NCI-H1417 (cell line): Measurements from ENCODE around the gene SNRNP25.
"Not testable (repeated sequence)": the region's sequence is repeated elsewhere in the genome, so short reads cannot be mapped to it uniquely, and the experiment has no call there.

Experiments used
- DNase-seq, 3 experiments: peaks; one replicate each; lab custom pipeline; 2025; lab: John Stamatoyannopoulos, UW

The SNRNP25 gene

DNA sequence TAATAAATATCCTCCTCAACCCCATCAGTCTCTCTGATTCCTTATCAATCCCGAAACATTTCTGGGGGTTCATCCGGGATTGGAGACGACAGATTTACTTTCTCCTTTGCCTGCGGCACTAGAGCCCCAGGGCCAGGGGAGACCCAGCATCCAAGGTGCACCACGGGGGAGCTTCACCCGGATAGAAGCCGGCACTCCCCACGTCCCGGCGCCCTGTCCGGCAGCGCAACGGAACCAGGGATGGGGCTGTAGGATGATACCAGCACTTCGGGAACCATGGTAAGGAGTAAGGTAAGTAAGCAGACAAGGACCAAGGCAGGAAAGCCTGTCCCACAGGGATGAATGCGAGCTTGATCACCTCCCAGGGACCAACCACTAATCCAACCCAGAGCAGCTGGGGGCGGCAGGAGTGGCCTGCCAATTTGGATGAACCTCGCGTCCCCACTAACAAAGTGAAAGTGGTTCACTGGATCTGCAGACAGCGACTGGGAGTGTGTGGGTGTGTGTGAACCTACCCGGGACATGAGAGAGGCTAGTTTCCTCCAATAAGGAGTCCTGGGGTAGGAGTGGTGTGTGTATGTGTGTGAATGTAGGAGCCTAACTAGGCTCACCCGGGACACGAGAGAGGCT lies 12.1 kb upstream of the SNRNP25 start:
- no peak for DNase-seq

DNA sequence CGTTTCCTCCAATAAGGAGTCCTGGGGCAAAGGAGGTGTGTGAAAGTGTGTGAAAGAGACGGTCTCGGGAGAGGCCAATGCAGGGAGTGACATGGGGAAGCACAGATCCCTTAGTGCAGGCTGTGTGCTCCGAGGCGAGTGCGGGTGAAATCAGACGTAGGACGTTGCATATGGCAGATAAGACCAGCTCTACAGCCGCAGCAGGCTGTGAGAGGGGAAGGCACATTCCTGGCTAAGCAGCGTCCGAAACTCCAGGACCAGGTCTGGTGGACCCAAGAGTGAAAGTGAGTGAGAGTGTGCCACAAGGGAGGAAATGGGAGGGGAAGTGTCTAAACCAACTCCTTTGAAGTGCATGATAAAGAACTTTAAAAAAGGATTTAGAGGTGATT lies 11.6 kb upstream of the SNRNP25 start:
- DNase-seq = no peak

- DNase-seq = no peak
Observed at GRCh38 chr16:42691-43090, 10.9 kb upstream of the SNRNP25 start.

- DNase-seq = no peak
Observed at GRCh38 chr16:43294-43693, 10.3 kb upstream of the SNRNP25 start.

DNA sequence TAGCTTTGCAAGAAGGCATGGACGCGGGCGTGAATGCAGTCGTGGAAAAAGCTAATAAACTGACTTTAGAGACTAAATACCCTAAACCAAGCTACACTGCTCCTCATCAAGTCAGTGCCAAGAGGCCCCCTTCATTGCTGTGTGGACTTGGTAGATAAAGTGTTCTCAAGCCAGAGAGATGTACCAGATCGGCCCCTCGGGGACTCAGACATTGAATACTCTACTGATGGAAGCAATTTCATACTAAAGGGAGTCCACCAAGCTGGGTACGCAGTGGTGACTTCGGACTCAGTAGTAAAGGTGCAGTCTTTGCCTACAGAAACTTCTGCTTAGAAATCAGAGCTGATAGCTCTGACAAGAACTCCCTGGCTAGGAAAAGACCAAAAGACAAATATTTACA lies 9.0 kb upstream of the SNRNP25 start:
- DNase-seq = no peak

GRCh38 chr16:45454-45853 lies 8.2 kb upstream of the SNRNP25 start:
- DNase-seq = peak in 1 of 3 experiments; percentile 59

DNA sequence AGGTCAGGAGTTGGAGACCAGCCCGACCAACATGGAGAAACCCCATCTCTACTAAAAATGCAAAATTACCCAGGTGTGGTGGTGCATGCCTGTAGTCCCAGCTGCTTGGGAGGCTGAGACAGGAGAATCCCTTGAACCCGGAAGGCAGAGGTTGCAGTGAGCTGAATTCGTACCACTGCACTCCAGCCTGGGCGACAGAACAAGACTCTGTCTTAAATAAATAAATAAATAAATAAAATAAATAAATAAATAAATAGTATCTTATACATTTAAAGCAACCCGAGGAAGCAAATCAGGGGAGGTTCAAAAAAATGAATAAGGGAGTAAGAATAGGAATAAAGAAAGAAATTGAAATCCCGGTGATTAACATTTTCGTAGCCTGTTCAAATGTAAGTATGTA lies 7.1 kb upstream of the SNRNP25 start:
- DNase-seq = not testable (repeated sequence)

GRCh38 chr16:47234-47633 lies 6.4 kb upstream of the SNRNP25 start:
- no peak for DNase-seq

- peak in 1 of 3 experiments; percentile 6 for DNase-seq
Observed at GRCh38 chr16:50769-51591, 2.6 kb upstream of the SNRNP25 start.

- no peak for DNase-seq
Observed at GRCh38 chr16:54237-54581, 581 bp downstream of the SNRNP25 start.

DNA sequence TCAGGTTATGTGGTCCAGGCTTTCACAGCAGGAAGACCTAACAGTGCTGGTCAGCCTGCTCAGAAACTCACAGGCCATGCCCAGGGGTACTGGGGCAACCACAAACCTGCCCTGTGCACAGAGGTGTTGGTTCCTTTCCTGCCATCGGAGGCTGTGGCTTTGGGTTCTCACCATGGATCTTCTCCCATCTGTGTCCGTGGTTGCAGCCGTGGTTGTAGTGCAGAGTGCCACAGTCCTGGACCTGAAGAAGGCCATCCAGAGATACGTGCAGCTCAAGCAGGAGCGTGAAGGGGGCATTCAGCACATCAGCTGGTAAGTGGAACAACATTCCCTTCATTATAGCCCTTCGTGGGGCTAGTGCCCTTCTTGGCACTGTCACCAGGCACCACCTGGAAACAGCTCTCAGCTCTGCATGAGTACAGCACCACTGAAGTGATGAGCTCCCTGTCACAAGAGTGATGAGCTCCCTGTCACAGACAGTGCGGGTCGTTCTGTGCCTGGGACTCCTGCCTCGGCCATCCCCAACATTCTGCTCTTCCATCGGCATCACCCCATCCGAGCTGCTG lies 2.0 kb downstream of the SNRNP25 start:
- DNase-seq = no peak

- DNase-seq = no peak
Observed at GRCh38 chr16:56231-56927, 2.8 kb downstream of the SNRNP25 start.

DNA sequence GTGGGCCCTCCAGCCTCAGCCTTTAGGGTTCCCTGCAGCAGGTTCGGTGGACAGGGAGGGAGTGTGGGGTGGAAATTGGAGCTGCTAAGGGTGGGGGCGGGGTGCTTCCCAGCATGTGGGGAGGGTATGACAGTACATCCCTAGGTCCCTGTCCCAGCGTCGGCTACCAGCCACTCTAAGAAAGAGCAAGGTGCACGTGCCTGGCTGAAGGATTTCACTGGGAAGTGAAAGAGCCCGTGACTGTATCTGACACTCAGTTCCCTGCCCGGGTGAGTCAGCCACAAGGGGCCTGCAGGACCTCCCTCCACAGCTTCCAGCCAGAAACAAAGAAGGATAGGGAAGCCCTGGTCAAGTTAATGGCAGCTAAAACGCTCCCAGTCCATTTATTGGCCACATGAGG lies 4.1 kb downstream of the SNRNP25 start:
- no peak for DNase-seq

DNA sequence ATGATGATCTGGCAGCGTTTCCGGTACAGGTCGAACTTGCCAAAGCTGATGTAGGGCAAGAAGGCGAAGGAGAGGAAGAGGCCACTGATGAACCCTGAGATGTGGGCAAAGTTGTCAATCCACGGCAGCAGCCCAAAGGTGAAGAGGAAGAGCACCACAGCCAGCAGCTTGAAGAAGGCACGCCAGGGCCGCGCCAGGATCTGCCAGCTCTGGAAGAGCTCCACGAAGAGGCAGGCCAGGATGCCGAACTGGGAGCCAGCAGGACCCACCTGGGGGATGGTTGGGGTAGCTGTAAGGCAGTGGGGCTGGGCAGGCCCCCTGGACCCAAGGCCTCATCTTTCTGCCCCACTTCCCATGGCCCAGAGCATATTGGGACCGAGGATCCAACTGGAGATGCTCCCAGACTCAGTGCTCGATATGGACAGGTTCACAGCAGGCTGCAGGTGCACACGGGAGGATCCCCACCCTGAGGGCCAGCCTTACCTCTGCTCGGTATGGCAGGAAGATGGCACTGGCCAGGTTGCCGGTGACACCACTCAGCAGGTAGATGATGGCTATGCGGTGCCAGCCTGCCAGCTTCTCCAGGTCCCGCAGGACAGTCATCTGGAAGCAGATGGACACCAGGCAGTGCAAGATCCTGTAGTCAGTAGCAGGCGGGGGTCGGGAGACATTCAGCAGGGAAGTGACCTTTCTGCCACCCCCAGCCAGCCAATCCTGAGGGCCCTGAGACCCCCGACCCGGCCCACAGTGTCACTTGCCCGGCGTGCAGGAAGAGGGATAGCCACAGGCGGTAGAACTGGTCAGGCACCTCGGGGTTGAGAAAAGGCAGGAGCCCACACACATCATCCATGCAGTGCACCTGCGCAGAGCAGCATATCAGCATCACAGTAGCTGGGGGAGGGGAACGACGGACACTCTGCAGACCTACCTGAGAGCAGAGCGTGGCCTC lies 5.1 kb downstream of the SNRNP25 start:
- DNase-seq = no peak

- no peak for DNase-seq
Observed at GRCh38 chr16:59440-60059, 5.9 kb downstream of the SNRNP25 start.

GRCh38 chr16:60166-60565 lies 6.5 kb downstream of the SNRNP25 start:
- no peak for DNase-seq

DNA sequence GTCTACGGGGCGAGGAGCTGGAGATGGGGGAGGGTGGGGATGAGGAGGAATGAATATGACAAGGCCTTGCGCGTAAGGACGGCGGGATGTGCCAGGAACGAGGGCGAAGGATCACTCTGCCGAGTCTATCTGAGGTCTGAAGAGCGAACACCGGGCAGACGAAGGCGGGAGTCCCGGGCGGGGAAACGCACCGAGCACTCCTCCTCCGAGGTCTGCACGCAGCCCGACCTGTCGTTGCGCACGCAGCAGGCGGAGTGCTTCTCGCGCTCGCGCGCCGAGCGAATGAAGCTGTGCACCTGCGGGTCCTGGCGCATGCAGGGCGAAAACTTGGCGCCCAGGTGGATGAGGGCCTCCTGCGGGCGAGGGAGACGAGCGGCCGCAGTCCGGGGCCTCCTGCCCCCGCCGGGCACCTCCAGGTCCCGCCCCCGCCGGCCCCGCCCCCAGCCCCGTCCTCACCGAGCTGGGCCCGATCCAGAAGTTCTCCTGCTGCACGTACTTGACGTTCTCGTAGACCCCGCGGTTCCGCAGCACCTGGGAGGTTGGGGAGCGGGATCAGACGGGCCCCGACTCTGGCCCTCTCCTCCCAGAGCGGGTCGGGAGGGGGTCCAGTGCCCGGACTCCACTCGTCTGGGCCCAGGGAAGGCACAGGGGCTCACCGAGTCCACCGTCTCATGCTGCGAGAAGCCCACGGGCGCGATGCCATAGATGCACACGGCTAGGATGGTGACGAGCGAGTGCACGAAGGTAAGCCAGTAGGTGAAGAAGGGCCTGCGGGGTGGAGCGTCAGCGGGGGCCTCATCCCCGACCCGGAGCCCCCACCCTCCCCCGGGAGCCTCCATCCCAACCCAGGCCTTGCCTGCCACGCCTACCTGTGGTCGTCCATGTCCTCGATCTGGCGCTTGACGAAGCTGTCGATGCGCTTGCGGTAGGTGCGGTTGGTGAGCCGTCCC lies 7.6 kb downstream of the SNRNP25 start:
- DNase-seq = no peak

DNA sequence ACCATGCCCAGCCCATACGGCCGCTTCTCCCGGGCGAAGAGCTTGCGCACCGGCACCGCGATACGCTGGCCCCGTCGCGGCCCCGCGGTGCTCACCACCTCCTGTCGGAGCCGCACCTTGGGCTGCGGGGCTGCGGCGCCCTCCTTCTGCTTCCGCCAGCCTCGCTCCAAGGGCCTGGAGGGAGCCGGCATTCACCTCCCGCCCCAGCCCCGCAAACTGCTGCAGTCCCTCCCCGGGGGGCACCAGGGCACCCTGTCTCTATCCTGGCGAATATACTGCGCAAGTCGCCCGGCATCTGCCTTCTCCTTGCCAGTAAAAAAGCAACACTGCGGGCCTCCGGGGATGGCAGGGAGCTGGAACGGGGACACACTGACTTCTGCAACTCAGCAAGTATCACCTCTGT lies 8.3 kb downstream of the SNRNP25 start:
- no peak for DNase-seq

DNA sequence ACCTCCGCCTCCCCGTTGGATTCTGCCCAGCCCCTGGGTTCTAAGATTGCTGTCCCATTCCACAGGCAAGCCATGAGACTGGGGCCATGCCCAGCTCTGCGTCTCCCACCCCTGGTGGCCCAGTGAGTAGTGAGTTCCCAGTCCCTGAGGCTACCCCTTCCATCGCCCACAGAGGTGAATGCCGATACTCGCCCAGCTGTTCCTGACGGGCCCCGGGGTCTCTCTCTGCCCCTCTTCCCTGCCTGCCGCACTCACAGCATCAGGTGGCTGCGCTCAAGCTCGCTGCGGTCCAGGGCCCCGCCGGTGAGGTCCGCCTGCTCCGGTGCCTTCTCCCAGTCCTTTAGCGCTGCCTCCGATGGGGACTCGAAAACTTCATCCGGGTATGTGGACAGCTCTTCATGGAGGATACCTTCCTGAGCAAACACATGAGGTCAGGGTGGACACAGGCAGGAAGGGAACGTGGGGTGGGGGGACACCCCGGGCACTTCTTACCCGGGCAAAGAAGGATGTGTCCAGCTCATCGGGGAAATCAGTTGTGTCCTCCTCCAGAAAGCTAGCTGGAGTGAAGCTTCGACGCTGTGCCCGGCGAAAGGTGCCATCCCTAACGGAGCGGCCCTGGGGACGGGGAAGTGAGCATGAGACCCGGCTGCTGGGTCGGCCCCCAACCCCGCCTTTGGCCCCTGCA lies 8.8 kb downstream of the SNRNP25 start:
- DNase-seq = no peak
